Measurements from ENCODE around the gene RIMBP2. TPM values are rescaled to one million over a fixed set of nuclear protein-coding genes. Genes with fewer than 3 reads are reported as not detected.

Gene RIMBP2
- total and polyA plus RNA-seq, 9 of the 15 experiments (the other 6 are each of a cell fraction or from before 2014, with no cell fraction given), result not detected

DNA sequence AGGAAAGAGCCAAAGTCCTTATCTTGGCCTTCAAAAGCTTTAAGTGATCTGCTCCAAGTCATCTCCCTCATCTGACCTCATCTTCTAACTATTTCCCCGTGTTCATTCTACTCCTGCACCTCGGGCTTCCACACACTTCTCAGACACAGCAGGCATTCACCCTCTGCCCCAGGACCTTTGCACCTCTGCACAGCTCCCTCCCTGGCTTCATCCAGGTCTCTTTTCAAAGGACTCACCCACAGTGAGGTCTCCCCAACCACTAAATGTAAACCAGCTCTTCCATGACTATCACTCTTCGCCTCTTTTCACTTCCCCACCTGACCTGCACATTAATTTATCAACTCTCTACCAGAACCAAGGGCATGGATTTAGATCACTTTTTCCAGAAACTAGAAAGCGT lies 216.6 kb downstream of the RIMBP2 start (continued):
- TF ChIP-seq, protein P1, sequence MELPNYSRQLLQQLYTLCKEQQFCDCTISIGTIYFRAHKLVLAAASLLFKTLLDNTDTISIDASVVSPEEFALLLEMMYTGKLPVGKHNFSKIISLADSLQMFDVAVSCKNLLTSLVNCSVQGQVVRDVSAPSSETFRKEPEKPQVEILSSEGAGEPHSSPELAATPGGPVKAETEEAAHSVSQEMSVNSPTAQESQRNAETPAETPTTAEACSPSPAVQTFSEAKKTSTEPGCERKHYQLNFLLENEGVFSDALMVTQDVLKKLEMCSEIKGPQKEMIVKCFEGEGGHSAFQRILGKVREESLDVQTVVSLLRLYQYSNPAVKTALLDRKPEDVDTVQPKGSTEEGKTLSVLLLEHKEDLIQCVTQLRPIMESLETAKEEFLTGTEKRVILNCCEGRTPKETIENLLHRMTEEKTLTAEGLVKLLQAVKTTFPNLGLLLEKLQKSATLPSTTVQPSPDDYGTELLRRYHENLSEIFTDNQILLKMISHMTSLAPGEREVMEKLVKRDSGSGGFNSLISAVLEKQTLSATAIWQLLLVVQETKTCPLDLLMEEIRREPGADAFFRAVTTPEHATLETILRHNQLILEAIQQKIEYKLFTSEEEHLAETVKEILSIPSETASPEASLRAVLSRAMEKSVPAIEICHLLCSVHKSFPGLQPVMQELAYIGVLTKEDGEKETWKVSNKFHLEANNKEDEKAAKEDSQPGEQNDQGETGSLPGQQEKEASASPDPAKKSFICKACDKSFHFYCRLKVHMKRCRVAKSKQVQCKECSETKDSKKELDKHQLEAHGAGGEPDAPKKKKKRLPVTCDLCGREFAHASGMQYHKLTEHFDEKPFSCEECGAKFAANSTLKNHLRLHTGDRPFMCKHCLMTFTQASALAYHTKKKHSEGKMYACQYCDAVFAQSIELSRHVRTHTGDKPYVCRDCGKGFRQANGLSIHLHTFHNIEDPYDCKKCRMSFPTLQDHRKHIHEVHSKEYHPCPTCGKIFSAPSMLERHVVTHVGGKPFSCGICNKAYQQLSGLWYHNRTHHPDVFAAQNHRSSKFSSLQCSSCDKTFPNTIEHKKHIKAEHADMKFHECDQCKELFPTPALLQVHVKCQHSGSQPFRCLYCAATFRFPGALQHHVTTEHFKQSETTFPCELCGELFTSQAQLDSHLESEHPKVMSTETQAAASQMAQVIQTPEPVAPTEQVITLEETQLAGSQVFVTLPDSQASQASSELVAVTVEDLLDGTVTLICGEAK (IDR thresholded peaks at IDR 0.05), result no peak
- TF ChIP-seq, protein P1 (CRISPR knock-in tag; IDR thresholded peaks at IDR 0.05), result no peak
- TF ChIP-seq CXXC5 (CRISPR knock-in tag; IDR thresholded peaks at IDR 0.05) (no peak), NONO (IDR thresholded peaks at IDR 0.05; ENCODE audit: low read depth in 2 of 2, low read length in 1 of 2) (no peak), KLF13 (tag; IDR thresholded peaks at IDR 0.05; ENCODE audit: borderline replicate concordance, low read depth) (no peak), ZFPM2 (CRISPR knock-in tag; IDR thresholded peaks at IDR 0.05) (no peak), MTF1 (CRISPR knock-in tag; IDR thresholded peaks at IDR 0.05; ENCODE audit: borderline replicate concordance) (no peak), TFAM (CRISPR knock-in tag; conservative IDR thresholded peaks at IDR 0.05) (no peak)
- TF ChIP-seq, protein P2, sequence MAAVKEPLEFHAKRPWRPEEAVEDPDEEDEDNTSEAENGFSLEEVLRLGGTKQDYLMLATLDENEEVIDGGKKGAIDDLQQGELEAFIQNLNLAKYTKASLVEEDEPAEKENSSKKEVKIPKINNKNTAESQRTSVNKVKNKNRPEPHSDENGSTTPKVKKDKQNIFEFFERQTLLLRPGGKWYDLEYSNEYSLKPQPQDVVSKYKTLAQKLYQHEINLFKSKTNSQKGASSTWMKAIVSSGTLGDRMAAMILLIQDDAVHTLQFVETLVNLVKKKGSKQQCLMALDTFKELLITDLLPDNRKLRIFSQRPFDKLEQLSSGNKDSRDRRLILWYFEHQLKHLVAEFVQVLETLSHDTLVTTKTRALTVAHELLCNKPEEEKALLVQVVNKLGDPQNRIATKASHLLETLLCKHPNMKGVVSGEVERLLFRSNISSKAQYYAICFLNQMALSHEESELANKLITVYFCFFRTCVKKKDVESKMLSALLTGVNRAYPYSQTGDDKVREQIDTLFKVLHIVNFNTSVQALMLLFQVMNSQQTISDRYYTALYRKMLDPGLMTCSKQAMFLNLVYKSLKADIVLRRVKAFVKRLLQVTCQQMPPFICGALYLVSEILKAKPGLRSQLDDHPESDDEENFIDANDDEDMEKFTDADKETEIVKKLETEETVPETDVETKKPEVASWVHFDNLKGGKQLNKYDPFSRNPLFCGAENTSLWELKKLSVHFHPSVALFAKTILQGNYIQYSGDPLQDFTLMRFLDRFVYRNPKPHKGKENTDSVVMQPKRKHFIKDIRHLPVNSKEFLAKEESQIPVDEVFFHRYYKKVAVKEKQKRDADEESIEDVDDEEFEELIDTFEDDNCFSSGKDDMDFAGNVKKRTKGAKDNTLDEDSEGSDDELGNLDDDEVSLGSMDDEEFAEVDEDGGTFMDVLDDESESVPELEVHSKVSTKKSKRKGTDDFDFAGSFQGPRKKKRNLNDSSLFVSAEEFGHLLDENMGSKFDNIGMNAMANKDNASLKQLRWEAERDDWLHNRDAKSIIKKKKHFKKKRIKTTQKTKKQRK (IDR thresholded peaks at IDR 0.05; ENCODE audit: borderline replicate concordance, low read depth, low read length), result no peak

All from K562 (cell line).